HG03439 (cell line): ENCODE data around the gene PXDC1.

Experiments
- ATAC-seq: cut with Tn5 transposase; IDR thresholded peaks from one replicate; pipeline ENCODE4 v1.9.1; 2021; ENCODE audit warnings: mild to moderate bottlenecking, moderate library complexity; ENCODE audit not compliant: unreplicated experiment

PXDC1 gene, protein sequence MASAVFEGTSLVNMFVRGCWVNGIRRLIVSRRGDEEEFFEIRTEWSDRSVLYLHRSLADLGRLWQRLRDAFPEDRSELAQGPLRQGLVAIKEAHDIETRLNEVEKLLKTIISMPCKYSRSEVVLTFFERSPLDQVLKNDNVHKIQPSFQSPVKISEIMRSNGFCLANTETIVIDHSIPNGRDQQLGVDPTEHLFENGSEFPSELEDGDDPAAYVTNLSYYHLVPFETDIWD

DNA sequence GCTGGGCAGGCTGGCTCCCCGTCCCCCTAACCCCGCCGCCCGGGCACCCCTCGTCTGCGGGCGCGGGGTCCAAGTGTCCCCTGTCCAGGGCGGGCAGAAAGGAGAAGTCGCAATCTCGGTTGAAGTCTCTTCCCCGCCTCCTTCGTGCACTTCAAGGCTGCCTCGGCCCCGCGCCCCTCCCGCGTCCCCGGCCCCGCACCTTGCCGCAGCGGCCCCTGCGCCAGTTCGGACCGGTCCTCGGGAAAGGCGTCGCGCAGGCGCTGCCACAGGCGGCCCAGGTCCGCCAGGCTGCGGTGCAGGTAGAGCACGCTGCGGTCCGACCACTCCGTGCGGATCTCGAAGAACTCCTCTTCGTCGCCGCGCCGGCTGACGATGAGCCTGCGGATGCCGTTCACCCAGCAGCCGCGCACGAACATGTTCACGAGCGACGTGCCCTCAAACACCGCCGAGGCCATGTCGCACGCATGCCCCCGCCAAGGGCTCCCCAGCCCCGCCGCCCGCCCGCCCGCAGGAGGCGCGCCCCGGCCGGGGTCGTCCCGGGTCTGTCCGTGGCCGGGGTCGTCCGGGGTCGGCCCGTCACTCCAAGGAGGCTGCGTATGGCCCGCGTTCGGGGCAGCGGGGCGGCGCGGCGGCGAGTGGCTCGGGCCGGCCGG lies at the start of gene PXDC1:
Gene PXDC1, minus strand, starts transcription at position 637 of the 653 bp plus-strand sequence. Its CDS starts 182 bp downstream, at position 455.
- peak; percentile 8 for ATAC-seq

DNA sequence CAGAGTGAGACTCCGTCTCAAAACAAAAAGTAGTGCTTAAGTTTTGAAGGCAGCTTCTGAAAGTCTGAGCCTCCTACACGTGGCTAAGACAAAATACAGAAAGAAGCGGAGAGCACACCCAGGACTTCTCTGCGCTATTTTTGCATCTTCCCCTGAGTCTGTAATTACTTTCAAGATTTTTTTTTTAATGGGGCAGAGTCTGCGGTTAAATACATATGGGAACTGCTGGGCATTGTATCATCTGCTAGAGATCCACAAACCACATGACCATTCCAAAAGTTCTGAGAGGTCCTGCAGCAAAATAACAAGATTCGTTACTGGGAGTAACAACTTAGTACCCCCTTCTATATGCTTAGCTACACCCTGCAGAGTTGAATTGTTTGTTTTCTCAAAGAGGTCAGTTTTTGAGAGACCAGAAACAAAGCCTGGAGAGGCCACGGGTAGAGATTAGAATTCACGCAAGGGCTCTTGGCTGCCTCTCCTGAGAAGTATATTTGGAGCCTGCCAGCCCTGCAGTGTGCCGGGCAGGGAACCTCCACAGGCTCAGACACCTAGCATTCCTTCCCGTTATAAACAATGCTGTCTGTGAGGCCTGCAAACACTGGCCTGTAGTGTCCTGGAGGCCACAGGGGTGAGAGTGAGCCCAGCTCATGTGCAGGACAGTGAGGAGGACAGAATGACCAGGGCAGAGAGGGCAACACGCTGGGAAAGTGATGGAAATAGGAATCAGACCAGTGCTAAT lies 49.5 kb upstream of the PXDC1 start:
- no peak for ATAC-seq

DNA sequence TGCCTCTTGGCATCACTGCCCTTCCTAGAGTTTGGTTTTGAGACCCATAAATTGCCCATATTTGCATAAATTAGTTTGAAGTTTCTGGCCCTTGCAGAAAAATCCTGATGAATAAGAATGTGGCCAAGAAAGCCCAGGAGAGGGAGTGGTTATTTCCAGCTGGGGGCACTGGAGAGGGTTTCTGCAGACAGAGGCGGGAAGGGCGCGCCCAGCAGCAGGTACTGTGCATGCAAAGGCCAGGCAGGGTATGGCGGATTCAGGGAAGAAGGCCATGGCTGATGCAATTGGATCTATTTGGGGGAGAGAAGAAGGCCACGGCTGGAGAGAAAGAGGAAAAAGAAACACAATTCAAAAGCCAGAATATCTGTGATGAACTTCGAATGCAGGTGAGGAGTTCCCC lies 48.2 kb upstream of the PXDC1 start:
- no peak for ATAC-seq

DNA sequence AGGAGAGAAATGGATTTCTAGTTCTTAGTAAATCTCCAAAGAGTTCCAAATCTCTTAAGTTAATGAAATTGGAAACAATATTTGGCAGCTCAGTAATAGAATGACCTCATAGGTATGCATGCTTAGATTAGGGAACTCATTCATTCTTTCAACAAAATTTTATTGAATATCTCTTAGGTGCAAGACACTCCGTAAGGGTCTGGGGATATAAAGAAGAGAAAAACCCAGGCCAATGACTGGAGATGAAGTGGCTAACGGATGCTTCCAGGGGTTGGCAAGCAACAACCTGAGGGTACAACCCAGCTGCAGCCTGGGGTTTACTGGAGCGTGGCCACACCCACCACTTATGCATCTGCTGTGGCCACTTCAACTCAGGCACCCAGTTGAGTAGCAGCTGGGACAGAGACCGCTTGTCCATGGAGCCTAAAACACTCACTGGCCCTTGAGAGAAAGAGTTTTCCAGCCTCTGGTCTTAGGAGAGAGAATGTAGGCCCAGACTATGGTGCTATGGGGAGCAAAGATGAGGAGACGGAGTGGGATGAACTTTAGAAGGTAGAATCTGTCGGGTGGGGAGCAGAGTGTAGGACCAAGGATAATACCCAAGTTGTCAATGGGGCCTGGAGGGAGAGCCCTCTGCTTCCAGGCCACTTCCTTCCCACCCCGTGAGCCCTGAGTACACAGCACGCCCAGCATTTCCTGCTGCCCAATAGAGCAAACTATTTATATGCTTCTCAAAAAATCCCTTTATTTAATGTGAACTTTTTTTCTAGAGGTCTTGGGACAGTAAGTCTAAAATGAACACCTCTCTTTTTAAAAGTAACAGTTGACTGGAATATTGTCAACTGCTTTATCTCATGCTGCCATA lies 46.8 kb upstream of the PXDC1 start:
- ATAC-seq, result no peak

DNA sequence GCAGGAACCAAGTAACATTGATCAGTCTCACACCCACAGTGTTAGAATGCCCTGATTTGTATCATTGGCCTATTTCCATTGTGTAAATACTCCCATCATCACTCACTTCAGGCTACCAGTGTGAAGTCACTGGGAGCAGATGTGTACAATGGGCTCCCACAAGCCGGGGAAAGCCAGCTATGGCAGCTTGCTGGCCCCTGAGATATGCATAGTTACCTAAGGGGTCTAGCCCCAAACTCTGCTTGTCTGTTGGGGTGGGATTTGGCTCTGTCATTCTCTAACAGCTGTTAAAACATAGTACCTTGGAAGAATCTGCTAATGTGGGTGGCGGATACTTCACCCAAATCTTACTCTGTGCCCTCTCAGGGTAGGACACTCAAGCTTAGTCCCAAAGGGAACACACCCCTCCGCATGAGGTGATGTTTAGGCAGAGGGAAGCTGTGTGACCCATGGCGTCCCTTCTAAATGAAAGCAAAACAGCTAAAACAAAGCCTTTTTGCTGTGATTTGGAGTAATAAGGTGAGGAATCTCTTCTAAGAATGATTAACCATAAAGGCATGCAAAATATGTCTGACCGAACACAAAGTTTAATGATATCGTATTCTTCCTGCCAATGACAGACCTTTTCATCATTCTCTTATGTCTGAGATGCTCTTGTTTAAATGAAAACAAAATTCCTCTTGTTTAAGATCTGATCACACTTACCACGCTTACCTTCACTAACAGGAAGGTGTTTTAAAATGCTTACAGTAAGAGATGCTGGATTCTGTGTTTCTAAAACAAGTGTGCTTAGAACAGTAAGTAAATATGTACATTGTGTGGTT lies 45.9 kb upstream of the PXDC1 start:
- no peak for ATAC-seq

DNA sequence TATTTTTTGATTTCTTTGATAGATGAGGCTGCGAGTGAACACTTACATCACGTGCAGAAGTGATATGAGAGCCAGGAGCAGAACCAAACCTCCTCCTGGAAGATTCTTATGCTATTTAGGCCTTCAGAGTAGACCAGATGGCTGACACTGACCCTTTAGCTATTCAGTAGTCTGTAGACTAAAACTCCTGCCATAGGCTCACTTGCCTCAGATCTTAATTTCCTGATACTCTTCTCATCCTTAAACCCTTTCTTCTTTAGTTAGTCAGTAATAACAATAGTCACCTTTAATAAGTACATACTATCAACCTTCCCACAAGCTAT lies 45.2 kb upstream of the PXDC1 start:
- ATAC-seq, result no peak

DNA sequence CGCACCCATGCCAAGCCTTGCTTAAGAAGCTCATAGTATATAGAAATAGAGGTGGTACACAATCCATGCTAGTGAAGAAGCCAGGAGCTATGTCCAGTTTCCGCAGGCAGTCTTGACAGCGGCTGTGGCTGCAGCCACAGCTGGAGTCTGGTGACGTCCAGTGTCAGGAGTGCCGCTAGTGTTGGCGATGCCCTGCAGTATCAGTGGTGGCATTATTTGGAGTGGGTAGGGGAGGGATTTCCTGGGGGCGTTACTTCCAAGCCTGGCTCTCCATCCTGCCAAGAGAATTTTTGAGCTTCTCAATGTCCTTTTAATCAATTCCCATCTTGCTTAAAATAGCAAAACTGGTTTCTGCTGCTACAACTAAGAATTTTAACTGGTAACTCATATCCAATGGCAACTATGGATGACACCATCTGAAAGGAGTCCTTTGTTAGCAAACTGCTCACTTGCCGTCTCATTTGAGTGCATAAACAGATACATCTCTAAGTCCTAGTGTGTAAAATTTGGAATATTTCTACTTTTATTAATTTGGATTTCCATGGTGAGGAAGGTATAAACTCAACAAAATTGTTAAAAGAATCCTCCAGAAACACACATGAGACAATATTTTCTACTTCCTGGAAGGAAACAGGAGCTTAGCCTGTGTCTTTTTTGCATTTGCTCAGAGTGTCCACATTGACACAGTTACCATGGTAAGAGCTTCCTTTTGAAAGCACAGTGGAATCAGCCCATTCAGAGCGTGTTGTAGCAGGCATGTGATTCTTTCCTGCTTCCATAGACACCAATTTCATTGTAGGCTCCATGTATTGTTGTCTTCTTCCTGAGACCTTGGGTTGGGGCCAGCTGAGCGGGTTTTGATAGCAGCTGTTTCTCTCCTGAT lies 44.6 kb upstream of the PXDC1 start:
- no peak for ATAC-seq

DNA sequence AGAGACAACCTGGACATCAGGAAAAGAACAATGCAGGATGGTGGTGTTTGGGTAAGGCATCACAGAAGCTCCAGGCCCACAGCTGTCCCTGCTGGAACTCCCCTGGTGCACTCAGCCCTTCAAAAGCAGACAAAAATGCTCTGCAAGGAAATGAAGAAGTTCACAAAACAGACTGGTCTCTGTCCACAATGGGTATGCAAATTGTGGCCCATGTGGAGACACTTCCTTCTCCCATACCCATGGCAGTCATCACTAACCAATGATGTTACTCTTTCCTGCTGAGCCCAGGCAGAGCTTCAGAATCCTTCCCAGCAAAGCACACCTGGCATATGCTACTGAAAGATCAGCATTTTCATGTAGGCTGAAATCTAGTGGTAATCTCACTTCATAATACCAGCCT lies 42.6 kb upstream of the PXDC1 start:
- no peak for ATAC-seq

DNA sequence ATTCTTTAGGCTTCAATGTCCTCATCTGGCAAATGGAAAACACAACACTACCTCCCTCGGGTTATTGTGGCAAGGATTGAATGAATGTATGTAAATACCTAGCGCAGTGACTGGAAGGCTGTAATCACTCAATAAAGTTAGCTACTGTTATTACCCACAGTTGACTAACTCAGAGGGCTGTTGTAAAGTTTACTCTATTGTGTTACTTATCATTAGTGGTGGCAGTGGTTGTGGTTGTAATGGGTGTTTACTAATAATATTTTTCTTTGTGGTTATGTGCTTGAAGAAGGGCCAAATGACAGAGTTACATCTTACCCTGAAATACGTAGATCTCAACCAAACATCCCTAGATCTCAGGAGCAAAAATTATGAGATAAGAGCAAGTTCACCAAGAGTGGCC lies 42.0 kb upstream of the PXDC1 start:
- no peak for ATAC-seq

DNA sequence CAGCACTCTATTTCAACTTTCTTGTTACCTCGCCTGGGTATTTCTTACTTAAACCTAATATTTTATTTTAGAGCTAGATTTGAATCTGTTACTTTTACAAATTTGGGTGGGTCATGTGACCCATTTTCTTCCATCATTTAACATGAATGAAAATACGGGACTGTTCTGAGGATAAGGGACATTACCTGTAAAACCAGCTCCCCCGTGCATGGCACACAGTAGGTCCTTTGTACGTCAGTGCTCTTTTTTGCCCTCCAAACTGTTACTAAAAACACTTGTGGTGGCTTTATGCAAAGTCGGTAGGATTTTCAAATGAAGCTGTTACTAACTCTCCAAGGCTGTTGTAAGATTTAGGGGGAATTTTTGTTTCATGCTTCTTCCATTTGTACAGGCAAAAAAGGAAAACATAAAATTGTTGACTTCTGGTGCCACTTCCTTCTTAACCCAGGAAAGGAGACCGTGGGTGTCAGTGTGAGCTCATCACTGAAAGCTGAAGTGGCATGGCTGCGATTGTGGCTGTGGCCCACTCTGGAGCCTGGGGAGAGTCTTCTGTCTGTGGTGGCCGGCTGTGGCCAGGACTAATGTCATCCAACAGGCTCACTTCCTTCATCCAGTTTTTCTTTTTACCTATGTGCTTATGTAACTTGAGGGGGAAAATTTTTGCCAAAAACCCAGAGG lies 40.2 kb upstream of the PXDC1 start:
- no peak for ATAC-seq

DNA sequence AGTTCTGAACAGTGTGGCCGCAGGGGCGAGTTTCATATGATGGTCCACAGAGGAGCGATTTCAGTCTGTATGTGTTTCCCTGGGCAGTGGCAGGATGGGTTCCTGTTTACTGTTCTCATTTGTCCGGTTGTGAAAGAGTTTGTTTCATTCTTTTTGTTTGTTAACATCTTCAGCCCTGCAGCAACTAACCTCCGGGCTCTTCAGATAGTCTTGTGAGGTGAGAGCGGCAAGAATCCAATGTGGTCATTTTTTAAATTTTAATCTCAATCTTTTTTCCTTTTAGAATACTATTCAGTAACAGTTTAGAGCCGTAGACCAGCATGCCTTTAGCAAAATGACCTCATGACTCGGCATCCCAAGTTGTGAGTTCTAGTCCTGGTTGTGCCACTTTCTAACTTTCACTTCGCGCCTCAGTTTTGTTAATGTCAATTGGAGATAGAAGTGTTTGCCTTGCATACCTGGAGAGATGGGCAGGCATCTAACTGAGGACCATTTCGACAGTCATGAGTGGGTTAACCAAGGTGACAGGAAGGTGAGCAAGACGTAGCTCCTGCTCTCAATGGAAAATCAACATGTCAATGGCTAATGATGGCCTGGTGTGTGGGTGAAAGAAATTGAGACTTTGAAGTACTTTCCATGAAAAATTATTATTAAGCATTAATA lies 38.5 kb upstream of the PXDC1 start:
- no peak for ATAC-seq

DNA sequence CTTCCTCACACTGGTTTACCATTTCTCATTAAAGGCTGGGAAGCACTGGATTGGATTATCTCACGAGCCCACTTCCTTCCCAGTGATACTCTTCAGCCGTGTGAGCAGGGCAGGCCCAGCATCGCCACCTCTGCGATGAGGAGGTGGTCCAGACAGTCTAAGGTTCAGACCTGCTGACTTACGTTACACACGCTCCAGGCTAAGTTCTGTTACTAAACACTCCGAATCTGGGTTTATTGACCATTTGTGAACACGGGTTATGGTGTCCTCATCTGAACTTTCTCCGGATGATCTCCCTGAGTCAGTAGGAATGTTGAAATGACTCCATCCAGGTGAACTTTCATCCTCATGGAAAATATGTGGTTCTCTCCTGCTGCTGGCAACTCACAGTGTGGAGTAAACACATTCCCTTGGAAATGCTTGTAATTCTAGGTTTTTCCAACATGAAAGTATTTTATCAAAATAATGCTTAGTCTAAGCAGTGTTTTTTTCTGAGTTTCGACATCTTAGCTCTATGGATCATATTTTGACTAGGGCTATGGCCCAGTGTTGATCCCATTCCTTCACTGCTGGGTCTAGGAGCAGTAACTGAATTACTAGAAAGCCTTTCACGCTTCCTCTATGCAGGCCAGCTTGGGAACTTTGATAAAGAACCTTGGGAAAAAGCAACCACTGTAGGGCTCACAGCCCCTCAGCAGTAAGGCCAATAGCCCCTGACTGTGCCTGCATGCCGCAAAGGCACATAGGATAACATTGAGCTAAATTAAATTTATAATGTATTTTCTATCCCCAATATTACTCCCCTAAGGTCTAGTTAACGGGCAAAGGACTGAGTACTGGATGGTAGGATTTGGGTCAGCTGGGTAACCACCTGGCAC lies 37.7 kb upstream of the PXDC1 start:
- ATAC-seq, result no peak

DNA sequence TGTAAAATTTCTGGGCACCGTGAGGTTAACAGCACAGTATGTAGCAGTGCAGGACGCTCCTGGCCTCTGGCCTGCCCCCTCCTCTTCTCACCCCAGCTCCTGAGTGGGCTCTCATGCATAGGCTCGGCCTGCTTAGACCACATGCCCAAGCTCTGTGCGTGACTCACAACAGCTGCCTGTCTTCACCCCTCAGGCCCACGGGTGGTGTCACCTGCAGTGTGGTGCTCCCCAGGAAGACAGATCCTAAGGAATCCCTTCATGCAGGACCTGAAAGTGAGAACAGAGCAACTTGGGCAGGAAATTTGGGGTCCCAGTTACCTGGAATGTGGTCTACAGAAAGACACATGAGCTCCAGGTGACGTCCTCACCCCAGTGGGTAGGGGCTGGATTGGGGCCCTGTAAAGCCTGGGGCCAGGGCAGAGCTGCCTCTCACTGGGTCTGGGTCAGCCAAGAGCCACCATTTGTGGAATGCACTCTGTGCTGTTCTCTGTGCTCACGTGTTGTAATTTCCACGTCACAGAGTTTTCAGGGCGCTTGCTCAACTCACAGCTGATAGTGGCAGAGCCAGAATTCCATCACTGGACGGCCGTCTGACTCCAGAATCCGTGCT lies 37.0 kb upstream of the PXDC1 start:
- no peak for ATAC-seq

DNA sequence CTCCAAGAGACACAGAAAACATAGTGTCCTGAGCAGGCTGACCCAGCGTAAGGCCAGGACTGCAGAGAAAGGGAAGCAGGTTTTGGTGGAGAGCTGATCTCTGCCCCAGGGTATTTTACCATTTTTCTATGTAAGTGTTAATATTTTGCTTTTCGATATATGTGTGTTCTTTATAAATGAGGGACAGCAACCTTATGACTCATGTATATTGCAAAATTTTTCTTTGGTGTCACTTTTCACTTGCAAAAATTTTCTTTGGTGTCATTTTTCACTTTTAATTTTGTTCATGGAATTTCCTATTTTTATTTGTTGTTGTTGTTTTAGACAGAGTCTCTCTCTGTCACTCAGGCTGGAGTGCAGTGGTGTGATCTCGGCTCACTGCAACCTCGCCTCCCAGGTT lies 34.6 kb upstream of the PXDC1 start:
- no peak for ATAC-seq

DNA sequence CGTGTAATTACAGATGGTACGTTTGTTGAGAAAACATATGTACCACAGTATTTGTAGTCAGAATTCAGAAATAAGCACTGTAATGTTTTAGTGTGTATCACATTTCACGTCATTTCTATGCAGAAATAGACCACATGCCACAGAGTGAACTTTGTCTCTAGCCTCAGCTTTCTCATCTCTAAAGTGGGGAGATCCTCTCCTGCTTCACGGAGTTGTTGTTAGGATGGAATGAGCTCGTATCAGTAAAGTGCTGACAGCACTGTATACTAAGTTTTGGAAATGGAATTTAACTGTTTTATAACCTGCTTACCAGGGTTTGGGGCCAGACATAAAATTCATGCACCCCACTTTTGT lies 34.2 kb upstream of the PXDC1 start:
- ATAC-seq, result no peak

DNA sequence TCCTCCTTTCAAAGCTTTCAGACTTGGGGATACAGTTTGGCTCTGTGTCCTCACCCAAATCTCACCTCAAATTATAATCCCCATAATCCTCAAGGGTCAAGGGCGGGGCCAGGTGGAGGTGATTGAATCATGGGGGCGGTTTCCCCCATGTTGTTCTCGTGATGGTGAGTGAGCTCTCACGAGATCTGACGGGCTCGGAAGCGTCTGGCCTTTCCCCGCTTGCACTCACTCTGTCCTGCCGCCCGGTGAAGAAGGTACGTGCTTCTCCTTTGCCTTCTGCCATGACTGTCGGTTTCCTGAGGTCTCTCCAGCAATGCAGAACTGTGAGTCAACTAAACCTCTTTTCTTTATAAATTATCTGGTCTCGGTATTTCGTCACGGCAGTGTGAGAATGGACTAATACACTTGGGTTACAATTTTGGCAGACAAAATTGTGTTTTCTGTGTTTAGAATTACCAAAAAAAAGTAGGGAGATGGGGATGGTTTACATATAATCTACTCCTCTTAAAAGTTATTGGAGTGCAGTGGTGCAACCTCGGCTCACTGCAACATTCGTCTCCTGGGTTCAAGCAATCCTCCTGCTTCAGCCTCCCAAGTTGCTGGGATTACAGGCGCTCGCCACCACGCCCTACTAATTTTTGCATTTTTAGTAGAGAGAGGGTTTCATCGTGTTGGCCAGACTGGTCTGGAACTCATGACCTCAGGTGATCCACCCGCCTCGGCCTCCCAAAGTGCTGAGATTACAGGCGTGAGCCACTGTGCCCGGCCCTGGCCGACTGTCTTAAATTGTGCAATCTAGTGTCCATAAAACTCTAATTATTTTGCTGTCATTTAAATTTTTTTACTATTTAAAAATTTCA lies 33.6 kb upstream of the PXDC1 start:
- ATAC-seq, result no peak
